Erythroblast (primary cell): ENCODE measurements around the gene UBAP2.

Experiments used
- GATA1 ChIP-seq: IDR thresholded peaks from 2 replicates; pipeline ENCODE4 v1.6.1; 2011; ENCODE audit warnings: low read depth, mild to moderate bottlenecking, control low read depth, low read length, moderate library complexity
- POLR2A ChIP-seq: IDR thresholded peaks from 2 replicates; pipeline ENCODE4 v1.6.1; 2011; ENCODE audit warnings: mild to moderate bottlenecking, low read length

GRCh38 chr9:34070606-34071324 is 22.1 kb upstream of the UBAP2 start:
- TF ChIP-seq POLR2A (no peak), GATA1 (no peak)
